DND-41 (cell line): ENCODE data around the gene LEF1.

ENCODE experiments used
- ATAC-seq: fragments of 200-7000 bp; cut with Tn5 transposase; 3 replicates; pipeline ENCODE4 v1.9.1; 2021; ENCODE audit warnings: low read depth; ENCODE audit not compliant: insufficient read depth
- DNase-seq: peaks from one replicate; pipeline ENCODE4 v3.0.0-alpha.2; 2020
- H2AFZ ChIP-seq: 2 replicates; pipeline ENCODE4 v1.6.0; 2012; ENCODE audit warnings: low read depth, low read length
- H3K27ac ChIP-seq: 2 replicates; pipeline ENCODE4 v1.5.1; 2012; ENCODE audit warnings: low read length, inconsistent platforms
- H3K27me3 ChIP-seq: fragments of 200-600 bp; sonication (generic); 2 replicates; pipeline ENCODE4 v1.6.0; 2012; ENCODE audit warnings: low read length, mild to moderate bottlenecking, inconsistent platforms; ENCODE audit not compliant: insufficient read depth, poor library complexity
- H3K36me3 ChIP-seq: 2 replicates; pipeline ENCODE4 v1.5.1; 2012; ENCODE audit warnings: low read length, inconsistent platforms; ENCODE audit not compliant: insufficient read depth
- H3K4me1 ChIP-seq: 2 replicates; pipeline ENCODE4 v1.5.1; 2012; ENCODE audit warnings: mild to moderate bottlenecking, low read length; ENCODE audit not compliant: insufficient read depth
- H3K4me2 ChIP-seq: 2 replicates; pipeline ENCODE4 v1.6.0; 2012; ENCODE audit warnings: mild to moderate bottlenecking, moderate library complexity, low read length, inconsistent platforms; ENCODE audit not compliant: insufficient read depth
- H3K4me3 ChIP-seq, 2 experiments: fragments of 200-600 bp in 1 of 2; shearing (Covaris generic) in 1 of 2; 2 replicates each; pipeline ENCODE4 v1.5.1; 2012 to 2016; ENCODE audit warnings: inconsistent platforms in 2 of 2, low read length in 2 of 2, mild to moderate bottlenecking in 2 of 2, low read depth in 1 of 2, moderate library complexity in 1 of 2
- H3K79me2 ChIP-seq: 2 replicates; pipeline ENCODE4 v1.6.0; 2012; ENCODE audit warnings: low read length, inconsistent platforms; ENCODE audit not compliant: insufficient read depth
- H3K9ac ChIP-seq: 2 replicates; pipeline ENCODE4 v1.6.0; 2012; ENCODE audit warnings: low read depth, mild to moderate bottlenecking, inconsistent platforms, low read length, moderate library complexity
- H3K9me3 ChIP-seq: 2 replicates; pipeline ENCODE4 v1.5.1; 2012; ENCODE audit warnings: low read length, moderate library complexity, mild to moderate bottlenecking, inconsistent platforms; ENCODE audit not compliant: insufficient read depth, severe bottlenecking
- H4K20me1 ChIP-seq: 2 replicates; pipeline ENCODE4 v1.6.0; 2012; ENCODE audit warnings: low read length; ENCODE audit not compliant: insufficient read depth
- EZH2 ChIP-seq: IDR thresholded peaks from 3 replicates; pipeline ENCODE4 v1.6.1; 2012; ENCODE audit warnings: borderline replicate concordance, low read depth, mild to moderate bottlenecking, moderate library complexity, low read length, inconsistent platforms; ENCODE audit not compliant: severe bottlenecking
- TF ChIP-seq, protein P1 (sequence below): IDR thresholded peaks from 2 replicates; pipeline ENCODE4 v1.5.1; 2012; ENCODE audit warnings: borderline replicate concordance, low read length, moderate library complexity, mild to moderate bottlenecking; ENCODE audit not compliant: poor library complexity, severe bottlenecking; ENCODE audit errors: extremely low read depth

Gene LEF1

DNA sequence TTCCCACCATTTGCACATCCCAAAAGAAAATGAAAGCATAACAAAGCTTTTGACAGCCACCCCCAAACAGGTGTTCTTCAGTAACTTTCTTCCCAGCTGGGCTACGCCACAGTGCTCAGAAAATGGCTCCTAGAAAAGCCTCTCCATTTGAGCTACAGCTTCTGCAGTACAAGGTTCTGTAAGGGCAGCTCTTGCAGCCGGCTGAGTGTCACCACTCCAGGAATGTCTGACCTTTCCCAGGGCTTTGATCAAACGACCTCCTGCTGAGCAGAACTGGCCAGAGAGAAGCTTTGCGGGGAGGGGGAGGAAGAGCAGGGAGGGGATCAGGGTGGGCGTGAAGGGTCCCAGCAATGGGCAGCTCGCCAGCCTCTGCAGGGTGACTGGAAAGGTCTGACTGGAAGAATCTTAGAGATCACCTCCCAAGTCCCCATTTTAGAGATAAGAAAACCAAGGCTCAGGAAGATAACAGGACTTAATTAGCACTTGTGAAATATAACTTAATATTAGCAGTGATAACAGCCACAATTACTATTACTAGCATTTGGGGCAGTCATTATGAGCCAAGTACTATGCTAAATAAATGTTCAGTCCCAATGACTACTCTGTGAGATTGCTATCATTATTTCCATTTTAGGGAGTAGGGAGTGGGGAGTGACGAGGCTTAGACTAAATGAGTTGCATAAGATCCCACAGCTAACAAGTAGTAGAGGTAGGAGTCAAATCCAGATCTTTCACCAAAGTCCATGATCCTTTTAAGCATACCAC lies 51.1 kb downstream of the LEF1 start:
- H3K27ac ChIP-seq, result peak overlapping the region; percentile 54; the same call in 1 of the 2 replicates
- TF ChIP-seq, protein P1, sequence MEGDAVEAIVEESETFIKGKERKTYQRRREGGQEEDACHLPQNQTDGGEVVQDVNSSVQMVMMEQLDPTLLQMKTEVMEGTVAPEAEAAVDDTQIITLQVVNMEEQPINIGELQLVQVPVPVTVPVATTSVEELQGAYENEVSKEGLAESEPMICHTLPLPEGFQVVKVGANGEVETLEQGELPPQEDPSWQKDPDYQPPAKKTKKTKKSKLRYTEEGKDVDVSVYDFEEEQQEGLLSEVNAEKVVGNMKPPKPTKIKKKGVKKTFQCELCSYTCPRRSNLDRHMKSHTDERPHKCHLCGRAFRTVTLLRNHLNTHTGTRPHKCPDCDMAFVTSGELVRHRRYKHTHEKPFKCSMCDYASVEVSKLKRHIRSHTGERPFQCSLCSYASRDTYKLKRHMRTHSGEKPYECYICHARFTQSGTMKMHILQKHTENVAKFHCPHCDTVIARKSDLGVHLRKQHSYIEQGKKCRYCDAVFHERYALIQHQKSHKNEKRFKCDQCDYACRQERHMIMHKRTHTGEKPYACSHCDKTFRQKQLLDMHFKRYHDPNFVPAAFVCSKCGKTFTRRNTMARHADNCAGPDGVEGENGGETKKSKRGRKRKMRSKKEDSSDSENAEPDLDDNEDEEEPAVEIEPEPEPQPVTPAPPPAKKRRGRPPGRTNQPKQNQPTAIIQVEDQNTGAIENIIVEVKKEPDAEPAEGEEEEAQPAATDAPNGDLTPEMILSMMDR, result no peak
- no peak for TF ChIP-seq EZH2
- H3K36me3 ChIP-seq, result peaks cover 97% of the 10 kb centered on the region
- H3K4me1 ChIP-seq, result peaks cover 75% of the 10 kb centered on the region
- ATAC-seq (peak; percentile 39; the same call in 2 of the 3 replicates), DNase-seq (peak; percentile 40)
- no peak overlapping the region for H2AFZ ChIP-seq
- H3K9ac ChIP-seq, result no peak overlapping the region
- no peaks in the 10 kb centered on the region for H3K9me3 ChIP-seq
- no peak overlapping the region for H3K4me3 ChIP-seq
- no peak overlapping the region for H3K4me2 ChIP-seq
- no peaks in the 10 kb centered on the region for H3K27me3 ChIP-seq
- peaks cover 91% of the 10 kb centered on the region for H4K20me1 ChIP-seq
- H3K79me2 ChIP-seq, result peaks cover 100% of the 10 kb centered on the region

DNA sequence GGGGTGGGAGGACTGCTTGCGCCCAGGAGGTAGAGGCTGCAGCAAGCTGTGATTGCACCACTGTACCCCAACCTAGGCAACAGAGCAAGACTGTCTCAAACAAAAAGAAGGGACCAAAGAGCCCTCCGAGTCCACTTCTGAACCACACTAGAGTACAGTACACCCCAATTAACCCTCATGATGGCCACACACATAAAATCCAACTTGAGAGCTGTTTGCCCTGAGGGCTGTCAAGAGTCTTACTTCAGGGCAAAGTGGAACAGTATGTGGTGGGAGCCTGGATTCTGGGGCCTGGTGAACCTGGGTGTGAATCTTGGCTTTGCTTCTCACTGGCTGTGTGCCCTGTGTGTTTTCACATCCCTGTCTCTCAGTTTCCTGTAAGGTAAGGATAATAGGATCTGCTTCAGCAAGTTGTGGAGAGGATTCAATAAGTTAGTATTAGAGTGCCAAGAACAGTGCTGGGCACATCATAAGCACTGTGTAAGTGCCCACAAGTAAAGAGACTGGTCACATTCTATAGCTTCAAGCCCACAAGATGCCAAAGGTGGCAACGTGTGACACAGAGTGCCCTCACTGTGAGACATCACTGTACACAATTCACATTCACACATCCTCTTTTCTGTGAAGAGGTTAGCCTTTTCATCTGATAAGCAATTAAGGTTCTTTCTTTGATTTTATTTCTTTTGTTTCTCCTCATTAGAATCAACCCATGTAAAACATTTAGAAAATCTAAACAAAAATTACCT lies 52.1 kb downstream of the LEF1 start:
- H3K36me3 ChIP-seq, result peaks cover 97% of the 10 kb centered on the region
- H3K4me3 ChIP-seq, result no peak overlapping the region
- no peak overlapping the region for H3K9ac ChIP-seq
- H3K4me2 ChIP-seq, result no peak overlapping the region
- H3K27ac ChIP-seq, result peak overlapping the region; percentile 41
- no peaks in the 10 kb centered on the region for H3K27me3 ChIP-seq
- TF ChIP-seq, protein P1, result no peak
- no peak for TF ChIP-seq EZH2
- H3K4me1 ChIP-seq, result peaks cover 79% of the 10 kb centered on the region
- DNase-seq, result no peak
- H4K20me1 ChIP-seq, result peaks cover 91% of the 10 kb centered on the region
- no peak overlapping the region for H2AFZ ChIP-seq
- peaks cover 100% of the 10 kb centered on the region for H3K79me2 ChIP-seq
- H3K9me3 ChIP-seq, result no peaks in the 10 kb centered on the region
- ATAC-seq, result 0 out of 3 replicates have a peak, but pooled peaks have one; percentile 27

DNA sequence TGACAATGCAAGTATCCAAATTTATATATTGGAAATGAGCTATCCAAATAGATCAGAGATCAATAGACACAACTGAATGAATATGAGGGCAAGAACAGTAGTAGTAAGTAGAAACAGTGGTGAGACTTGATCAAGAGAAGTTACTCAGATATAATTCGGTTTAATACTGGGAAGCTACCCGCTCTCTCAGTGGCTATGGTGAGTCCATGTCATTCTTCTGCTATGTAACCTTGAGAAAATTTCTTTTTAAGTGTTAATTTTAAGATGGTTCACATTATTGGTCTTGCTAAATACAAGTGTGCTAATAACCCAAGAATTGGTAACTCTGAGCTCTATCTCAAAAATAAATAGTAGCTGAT lies 53.6 kb downstream of the LEF1 start:
- Histone ChIP-seq H4K20me1 (peaks cover 91% of the 10 kb centered on the region), H3K4me3 (no peak overlapping the region), H3K4me2 (no peak overlapping the region), H3K9ac (no peak overlapping the region), H3K36me3 (peaks cover 97% of the 10 kb centered on the region), H3K79me2 (peaks cover 100% of the 10 kb centered on the region), H3K9me3 (no peaks in the 10 kb centered on the region), H2AFZ (no peak overlapping the region), H3K27ac (no peak overlapping the region), H3K4me1 (peaks cover 78% of the 10 kb centered on the region), H3K27me3 (no peaks in the 10 kb centered on the region)
- TF ChIP-seq, protein P1, result no peak
- TF ChIP-seq EZH2, result no peak
- DNase-seq, result no peak
- no peak for ATAC-seq
